Activated CD4-positive, alpha-beta T cell treated with anti-CD3 and anti-CD28 coated beads, Interleukin-2, amount 50 U/mL, for 16 hours (primary cell): ENCODE results near the gene C10orf90.
A peak's percentile ranks its signal among the peaks of the same experiment; 100 is the strongest.

ENCODE experiments used
- DNase-seq: peaks from one replicate; pipeline ENCODE4 v3.0.0-alpha.2; 2020

Gene C10orf90

DNA sequence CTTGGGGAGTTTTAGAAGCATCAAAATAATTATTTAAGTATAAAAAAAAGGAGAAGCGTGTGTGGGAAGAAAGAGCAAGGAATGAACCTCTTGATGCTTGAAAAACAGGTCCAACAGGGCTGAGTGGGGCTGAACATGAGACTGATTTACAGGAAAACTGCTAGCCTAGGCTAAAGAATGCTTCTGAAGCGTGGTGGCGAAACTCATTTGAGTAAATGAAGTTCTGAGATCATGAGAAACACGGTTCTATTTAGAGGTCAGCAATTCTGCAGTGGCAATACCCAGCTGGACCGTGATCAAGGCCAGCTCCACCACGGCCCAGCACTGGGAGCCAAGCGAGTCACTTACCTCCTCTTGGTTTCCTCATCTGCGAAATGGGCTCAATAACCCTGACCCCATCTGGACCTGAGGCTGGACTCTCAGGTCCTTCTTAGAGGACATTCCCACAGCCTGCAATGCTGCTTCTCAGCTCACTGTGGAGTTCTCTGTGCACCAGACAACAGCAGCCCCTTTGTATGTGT lies 142.1 kb downstream of the C10orf90 start:
- no peak for DNase-seq

DNA sequence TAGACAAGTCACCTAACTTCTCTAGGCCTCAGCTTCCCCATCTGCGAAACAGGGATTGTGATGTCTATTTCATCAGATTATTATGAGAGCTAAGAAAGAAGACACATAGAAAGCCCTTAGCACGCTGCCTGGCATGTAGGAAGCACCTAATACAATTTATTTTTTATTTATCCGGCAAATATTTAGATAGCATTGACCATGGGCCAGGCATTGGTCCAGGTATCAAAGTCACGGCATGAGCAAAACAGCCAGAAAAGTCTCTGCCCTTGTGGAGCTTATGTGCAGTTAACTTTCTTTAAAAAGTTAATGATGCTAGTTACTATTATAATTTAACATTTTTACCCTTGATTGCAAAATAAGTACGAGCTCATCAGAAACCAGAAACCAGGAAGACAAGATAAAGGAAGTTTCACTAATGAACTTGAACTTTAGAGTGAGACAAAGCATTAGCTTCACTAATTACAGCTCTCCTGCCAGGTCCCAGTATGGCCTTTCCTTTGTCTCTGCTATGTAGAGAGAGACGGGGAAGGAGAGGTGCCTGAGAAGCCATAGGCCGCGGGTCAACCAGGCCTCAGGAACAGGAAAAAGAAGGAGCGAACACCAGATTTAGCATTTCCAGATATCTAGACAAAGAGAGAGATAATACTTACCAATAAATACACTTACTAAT lies 142.7 kb downstream of the C10orf90 start:
- no peak for DNase-seq

DNA sequence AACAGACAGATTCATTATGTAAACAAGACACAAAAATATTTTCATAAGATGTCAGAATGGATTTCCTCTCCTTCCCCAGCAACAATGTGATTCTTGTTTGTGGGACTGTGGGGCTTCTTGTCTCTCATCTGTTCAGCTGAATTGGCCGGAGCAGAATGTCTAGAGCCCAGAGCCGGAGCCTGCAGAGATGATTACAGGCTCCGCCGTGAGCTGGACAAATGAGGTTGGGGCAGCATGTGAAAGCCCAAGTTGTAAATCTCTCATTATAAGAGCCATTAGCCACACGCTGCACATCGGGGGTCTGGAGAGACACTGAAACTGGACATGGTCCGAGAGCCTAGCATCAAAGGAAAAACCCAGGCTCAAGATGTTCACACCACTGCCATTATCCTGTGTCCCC lies 145.2 kb downstream of the C10orf90 start:
- DNase-seq = no peak

DNA sequence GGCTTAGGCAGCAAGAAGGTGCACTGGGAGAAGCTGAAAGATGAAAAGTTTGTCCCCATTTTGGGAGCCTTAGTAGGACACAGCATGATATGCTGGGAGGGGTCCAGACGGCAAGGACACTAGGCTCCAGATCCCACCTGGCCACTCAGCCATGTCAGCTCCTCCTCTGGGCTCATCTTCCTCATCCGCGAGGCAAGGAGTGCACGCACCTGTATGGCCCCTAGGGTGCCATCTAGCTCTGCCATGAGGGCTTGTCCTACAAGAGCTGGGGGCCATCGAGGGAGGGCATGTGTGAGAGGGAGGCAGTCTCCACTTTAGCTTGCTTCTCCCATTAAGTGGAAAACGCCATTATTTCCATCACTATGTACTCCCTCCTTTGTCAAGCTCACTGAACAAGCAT lies 146.0 kb downstream of the C10orf90 start:
- no peak for DNase-seq

DNA sequence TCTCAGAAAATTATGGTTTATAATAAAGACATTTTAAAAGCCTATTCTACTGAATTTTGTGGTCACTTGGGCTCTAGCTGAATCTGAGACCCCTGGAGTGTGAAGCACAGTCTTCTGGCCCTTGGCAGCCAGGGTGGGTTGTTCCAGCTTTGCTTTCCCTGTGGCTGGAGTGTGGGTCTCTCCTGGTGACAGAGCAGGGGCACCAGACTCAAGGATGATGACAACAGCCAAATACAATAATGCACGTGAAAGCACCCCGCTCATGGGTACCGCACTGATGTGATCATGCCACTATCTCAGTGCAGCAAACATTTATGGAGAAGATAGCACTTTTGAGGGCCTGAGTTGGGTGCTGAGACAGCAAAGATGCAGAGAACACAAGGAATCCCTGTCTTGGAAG lies 147.4 kb downstream of the C10orf90 start:
- no peak for DNase-seq

DNA sequence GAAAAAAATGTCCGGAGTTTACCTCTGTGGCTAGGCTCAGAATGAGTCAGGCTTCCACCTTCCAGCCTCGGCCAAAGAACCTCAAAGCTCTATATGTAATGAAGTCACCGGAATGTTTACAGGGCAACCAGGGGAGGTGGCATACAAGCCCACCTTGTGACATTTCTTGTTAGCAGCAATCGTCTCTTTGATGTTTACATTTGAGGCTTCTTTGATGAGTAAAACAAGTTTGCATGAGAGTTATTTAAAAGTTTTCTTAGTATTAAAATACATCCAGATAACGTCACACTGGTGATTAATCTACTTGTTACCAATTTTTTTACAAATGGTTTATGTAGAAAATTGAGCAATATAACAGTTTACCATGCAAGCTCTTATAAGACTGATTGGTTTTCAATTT lies 149.1 kb downstream of the C10orf90 start:
- DNase-seq = no peak

DNA sequence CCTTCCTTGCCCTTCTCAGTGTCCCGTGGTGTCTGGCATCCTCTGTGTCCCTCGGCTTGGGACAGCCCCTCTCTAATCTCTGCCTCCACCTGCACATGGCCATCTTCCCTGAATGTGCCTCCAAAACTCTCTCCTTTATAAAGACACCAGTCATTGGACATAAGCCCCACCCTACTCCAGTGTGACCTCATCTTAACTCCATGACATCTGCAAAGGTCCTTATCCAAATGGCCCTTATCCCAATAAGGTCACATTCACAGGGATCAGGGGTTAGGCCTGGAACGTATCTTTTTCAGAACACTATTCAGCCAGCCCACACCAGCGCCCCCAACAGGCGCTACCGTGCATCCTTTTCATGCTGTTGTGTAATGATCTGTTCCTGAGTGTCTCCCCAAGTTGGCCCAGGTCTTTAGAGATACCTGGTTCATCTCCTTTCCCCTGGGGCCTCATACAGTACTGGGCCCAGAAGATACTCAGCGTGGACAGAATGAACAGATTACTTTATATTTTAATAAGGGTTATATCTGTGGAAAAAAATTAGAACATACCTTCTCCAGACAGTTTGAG lies 149.7 kb downstream of the C10orf90 start:
- no peak for DNase-seq

DNA sequence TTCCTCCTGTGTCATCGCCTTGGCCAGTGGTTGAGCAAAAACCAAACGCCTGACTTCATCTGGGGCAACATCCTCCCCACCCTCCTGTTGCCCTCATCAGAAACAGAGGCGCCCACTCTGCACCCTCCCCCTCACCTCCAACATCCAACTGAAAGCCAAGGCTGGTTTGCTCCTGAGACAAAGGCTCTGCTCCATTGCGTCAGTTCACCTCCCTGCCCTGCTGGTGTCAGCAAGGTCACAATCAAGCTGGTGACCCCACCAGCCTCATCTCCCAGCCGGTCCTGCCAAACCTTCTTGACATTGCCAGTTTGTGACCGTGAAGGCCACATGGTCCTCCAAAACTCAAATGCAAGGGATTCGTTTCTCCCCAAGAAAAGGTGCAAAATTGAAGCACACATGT lies 150.5 kb downstream of the C10orf90 start:
- no peak for DNase-seq

DNA sequence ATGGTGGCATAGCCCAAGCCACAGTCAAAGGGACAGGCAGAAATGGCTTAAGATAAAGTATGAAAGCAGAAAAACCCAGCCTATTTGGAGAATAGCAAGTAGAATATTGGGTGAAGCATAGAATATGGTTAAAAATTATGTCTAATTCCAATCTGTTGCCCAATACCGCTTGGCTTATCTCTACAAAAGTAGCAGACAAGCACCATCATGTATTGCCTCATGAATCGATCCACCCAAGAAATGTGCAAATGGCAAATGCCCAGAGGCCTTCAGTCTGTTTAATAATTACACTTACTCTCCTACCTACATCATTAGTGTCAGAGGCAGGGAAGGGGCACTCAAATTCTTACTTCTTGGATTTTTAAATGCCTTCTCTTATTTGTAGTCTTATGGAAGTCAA lies 151.3 kb downstream of the C10orf90 start:
- no peak for DNase-seq

DNA sequence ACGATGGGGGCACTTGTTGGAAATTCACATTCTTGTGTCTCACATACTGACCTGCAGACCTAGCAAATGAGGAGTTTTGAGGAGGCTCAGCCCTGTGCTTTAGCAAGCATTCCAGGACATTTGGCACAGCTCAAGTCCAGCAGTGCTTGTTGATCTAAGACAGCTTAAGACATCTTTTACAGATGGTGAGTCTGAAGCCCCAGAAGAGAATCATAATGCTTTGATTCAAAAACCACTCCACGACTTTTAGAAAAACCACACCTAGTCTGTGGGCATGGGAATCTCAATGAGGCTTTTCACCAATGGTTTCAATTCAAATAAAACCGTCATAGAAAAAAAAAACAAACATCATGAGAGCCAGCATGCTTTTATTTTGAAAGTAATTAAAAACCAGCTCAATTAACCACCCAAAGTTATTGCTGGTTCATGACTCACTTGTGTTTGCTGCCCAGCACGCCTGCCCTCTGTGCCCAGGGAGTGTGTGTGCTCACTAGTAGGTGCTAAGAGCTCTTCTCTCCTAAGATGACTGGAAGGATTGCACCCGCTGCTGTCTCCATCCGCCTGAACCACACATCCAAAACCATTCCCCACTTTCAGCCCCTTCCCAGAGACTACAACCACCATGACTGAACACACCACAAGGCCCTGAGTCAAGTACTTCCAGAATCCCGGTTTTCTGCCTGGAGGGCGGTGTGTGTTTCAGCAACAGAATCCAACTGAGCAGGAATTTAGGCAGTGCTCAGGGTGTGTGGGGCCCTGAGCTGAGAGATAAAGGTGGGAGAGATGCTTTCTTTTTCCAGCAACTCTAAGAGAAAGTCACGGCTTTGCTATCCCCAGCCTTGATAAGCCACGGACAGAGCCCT lies 152.0 kb downstream of the C10orf90 start:
- DNase-seq = no peak

DNA sequence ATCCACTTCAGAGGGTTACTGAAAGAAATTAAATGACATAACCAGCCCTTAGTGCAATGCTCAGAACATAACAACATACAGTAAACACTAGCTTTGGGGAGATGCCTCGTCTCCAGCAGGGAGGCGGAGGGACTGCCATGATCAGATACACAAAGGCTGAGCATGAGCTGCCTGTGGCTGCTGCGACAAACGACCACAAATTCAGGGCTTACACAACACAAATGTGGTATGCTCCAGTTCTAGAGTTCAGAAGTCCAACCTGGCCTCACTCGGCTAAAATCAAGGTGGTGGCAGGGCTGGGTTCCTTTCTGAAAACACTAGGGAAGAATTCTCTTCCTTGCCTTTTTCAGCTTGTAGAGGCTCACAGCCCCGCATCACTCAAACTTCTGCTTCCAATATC lies 154.0 kb downstream of the C10orf90 start:
- DNase-seq = no peak

DNA sequence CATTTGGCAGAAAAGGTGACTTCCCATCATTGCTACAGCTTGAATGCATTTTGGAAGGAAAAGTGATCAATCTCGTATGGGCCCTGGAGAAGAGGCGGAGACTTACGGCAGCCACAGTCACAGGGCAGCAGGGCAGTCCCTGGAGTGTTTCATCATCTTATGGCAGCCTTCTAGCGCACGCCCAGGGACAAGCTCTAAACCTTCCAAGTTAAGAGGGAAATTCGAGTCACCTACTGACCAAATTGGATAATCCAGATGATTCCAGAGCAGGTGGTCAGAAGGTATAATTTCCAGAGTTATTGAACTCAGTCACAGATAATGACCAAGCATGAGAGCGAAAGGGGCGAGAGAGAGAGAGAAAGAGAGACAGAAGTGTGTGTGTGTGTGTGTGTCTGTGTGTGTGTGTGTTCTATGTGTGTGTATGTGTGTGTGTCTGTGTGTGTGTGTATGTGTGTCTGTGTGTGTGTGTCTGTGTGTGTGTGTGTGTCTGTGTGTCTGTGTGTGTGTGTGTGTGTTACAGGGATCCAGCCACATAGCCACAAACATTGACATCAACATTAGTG lies 158.5 kb downstream of the C10orf90 start:
- DNase-seq = no peak

DNA sequence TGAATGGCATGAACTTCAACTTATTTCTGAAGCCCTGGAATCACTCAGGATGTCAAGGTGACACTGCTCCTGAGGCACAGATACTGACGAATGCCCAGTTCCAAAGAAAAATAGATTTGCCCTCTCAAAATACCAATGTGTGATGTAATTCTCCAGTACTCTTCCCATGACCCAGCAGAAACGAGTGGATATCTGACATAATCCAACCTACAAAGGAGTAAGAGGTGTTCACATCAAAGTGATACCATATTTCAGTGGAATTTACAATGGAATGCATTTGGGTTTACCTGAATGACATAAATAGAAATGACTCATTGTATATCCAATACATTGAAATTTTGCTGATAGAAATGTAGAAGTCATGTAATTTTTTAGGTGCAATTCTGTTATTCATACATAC lies 161.3 kb downstream of the C10orf90 start:
- no peak for DNase-seq

DNA sequence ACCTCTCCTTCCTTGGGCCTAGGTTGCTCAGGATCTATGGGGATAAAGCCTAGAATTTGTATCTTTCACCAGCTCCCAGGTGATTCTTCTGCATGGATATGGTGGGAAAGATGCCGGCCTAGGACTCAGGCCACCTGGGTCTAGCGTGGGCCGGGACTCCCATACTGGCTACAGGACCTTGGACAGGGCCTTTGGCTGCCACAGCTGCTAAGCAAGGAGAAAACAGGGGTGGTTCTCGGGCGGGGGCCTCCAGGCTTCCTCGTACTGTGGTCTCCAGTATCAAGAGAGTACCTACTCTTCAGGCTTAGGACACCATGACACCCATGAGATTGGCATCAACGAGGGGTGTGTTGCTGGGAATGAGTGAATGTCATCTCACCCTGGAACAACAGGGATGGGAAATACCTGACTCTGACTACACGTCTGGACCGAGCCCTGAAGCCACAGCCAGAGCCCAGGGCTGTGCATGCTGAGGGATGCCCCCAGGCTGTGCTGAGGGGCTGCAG lies 161.9 kb downstream of the C10orf90 start:
- no peak for DNase-seq

DNA sequence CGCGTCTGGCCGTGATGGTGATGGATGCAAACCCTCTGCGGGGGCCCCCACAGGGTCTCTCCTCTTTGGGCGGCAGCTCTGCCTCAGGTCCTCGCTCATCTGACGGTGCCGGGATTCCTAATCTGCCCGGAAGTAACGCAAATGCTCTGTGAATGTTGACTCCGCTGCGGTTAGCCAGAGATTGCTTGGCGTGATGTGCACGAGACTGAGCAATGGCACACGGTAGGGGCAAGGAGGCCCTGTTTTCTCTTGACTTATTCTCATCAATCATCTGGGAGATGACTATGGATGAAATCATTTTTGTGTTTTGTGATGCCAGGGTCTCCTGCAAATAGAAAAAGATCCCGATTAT lies 165.8 kb downstream of the C10orf90 start:
- DNase-seq = no peak

DNA sequence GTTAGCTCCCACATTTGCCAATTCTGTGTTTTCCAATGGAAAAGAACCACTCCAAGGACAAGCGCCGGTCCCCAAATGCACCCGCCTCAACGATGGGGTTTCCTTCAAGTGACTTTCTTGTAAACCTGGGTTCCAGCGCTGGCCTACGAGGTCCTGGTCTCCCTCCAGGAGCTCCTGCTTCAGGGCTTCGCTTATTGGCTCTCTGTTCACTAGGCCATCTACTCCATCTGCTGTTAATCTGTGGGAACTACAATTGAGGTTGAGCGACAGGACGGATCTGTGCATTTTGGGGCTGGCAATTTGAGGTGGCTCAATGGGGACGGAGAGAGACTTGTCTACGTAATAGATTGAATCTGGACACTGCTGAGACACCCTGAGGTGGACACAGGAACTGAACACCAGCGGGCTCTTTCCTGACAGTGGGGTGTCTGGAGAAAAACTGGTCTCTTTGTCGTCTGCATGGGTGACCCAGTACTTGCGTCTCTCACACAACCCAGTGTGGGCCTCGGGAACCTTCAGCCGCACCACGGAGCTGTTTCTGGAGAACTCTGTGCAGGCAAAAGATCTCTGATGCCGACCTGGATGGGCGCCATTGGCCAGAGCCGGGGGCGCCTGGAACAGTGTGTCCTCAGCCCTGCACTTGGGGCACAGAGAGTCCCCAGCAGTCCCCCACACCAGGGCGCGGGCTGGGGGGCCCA lies 166.3 kb downstream of the C10orf90 start:
- DNase-seq = peak; percentile 30

DNA sequence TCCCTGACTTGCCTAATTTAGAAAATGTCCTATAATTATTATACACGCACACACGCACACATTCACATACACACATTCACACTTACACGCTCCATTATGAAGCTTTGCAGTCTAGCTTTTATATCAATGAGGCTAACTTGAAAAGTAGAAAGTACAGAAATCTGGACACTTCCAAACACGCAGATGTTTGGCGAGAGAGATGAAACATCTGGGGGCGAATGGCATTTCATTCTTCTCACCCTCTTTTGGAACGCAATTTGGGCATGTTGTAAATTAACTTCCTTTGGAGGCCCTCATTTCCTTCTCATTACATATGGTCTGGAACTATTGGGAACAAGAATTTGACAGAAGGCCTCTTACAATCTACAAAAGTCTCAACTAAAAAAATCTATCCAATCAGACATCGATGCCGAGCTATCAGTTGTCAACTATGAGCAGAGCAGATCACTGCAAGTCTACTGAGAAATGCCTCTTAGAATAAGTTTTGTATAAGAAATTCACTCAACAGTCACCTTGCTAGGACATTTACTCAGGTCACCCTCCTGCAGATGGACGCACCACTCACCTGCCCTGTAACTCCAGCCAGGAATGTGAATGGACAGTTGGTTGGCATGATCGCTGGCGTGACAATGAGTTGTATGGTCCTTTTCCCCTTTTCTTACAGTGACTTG lies 167.0 kb downstream of the C10orf90 start:
- no peak for DNase-seq

DNA sequence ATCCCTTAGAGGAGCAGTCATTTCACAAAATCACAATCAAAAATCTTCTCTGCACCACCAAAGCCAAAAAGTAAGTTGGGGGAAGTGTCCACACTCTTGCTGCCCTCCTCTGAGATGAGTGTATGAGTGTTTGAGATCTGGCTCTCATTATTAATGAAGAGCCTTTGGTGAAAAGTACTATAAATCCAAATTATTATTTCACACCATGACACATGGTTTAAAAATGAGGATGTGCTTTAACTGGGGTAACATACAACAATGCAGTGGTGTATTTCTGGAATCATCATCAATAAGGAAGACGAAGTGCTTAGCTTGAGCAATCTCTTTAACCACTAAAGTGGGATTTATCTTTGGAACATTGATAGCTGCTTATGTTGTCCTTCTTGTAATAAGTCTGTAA lies 168.1 kb downstream of the C10orf90 start:
- no peak for DNase-seq

DNA sequence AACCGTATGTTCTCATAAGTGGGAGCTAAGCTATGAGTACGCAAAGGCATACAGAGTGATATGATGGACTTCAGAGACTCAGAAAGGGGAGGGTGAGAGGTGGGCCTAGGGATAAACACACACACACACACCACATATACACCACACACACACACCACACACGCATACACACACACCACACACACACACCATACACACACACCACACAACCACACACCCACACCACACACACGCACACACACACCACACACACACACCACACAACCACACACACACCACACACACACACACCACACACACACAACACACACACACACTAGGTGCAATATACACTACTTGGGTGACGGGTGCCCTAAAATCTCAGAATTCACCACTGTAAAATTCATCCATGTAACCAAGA lies 168.7 kb downstream of the C10orf90 start:
- DNase-seq = no peak

DNA sequence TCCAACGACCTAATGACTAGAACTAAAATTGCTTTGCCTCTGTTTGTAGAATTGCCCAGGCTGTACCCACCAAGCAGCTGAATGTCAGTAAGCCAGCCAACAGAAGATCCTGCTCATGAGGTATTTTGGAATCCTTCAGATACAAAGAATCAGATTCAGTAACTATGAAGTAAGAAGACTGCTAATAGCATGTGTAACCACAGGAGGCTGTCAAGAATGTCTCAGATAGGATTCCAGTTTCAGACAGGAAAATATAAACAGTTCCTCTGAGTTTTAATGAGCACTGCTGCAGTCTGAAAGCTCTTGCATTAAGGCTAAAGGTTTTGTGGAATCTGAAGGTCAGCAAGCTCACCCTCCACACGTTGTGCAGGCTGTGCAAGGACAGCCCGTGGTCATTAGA lies 169.6 kb downstream of the C10orf90 start:
- DNase-seq = no peak

DNA sequence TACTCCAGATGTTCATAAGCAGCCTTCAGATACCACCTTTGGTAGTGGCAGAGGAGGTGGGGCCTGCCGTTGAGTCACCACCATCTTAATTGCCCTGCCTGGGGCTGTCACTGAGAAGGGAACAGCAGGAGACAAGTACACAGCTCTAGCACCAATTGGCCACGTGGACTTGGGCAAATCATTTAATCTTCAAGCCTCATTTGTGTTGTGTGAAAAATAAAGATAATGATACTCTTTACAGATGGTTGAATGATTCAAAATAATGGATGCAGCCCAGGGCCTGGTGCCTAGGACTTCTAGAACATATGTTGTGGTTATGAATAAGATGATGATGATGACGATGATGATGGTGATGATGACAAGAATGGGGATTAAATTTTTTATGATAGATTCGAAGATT lies 170.3 kb downstream of the C10orf90 start:
- no peak for DNase-seq

DNA sequence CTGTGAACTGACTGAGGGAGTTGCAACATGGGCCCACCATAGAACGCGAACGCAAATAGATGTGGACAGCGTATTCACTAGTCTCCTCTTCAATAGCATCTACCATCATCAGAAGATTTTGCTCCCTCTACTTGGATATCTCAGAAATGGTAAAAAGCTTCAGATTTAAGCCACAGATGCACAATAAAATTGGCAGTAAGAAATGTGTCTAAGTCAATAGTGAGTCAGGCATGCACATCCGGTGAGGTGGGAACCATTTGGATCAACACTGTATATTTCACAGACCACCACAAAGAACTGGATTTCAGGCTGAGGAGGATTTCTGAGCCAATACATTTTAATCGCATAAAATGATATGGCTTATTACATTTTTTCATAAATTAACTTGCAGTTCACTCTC lies 170.7 kb downstream of the C10orf90 start:
- no peak for DNase-seq
